ENCODE data around the gene BTN1A1. TPM values are rescaled to one million over a fixed set of nuclear protein-coding genes. Genes with fewer than 3 reads are reported as not detected.

BTN1A1 gene
- total RNA-seq, 1 donor from 2014 or later: not detected

DNA sequence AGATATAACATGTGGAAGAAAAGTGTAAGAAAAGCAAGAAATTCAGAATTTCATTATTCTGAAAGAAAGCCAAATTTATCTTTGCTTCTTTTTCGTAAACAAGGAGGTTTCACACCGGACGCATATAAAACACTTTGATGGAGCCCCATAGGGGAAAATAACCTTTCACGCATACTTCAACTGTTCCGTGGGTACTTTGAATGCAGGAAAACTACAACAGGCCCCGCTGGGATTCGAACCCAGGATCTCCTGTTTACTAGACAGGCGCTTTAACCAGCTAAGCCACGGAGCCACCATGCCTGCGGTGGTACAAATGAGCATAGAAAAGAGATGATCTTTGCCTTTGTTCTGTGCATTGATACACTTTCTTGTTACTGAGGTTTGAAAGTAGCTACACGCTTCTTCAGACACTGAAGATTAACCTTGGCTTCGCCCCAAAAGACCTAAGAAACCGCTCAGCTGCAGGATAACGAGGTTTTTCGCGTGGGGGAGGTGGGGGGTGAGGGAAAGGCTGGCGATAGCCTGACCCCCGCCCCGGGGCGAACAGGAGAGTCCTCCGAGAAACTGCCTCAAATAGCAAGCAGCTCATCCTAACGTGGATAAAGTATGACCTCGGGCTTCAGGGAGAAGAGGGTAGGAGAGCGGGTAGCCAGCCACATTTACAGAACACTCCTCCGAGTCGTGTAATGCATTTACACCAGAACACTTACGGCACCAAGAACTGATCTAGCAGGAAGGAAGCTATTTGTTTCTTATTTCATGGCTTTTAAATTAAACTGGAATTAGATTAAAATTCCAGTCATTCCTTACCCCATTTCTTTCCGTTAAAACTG, 32.8 kb downstream of the BTN1A1 start:
- TF ChIP-seq, protein P1, sequence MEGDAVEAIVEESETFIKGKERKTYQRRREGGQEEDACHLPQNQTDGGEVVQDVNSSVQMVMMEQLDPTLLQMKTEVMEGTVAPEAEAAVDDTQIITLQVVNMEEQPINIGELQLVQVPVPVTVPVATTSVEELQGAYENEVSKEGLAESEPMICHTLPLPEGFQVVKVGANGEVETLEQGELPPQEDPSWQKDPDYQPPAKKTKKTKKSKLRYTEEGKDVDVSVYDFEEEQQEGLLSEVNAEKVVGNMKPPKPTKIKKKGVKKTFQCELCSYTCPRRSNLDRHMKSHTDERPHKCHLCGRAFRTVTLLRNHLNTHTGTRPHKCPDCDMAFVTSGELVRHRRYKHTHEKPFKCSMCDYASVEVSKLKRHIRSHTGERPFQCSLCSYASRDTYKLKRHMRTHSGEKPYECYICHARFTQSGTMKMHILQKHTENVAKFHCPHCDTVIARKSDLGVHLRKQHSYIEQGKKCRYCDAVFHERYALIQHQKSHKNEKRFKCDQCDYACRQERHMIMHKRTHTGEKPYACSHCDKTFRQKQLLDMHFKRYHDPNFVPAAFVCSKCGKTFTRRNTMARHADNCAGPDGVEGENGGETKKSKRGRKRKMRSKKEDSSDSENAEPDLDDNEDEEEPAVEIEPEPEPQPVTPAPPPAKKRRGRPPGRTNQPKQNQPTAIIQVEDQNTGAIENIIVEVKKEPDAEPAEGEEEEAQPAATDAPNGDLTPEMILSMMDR (IDR thresholded peaks at IDR 0.05): no peak
- intact Hi-C loops (cut with DNase I): loop anchor here (1.0 to 10.0 kb wide), 2 partner anchors 12 to 358 kb away; no protein-coding TSS in a partner anchor

DNA sequence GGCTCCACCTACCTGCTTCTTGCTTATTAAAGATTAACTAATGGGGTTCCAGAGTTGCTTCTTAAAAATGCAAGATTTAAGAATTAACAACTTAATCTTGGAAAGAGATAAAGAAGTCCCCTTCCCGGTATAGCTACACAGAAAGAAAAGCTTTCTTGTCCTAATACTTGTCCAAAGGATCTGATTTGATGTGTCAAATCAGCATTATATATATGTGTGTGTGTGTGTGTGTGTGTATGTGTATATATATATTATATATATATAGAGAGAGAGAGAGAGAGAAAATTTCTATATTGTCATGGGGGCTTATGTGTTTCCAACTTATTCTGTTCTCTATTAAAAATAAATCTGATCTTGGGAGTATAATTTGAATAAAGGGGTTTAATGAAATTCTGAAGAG, 33.4 kb downstream of the BTN1A1 start:
- Histone ChIP-seq H3K4me3 (peak overlapping the region; percentile 69 to 85), H3K27ac (peak overlapping the region; percentile 79 to 85), H3K27me3 (no peaks in the 10 kb centered on the region), H3K4me1 (peaks cover 5 to 24% of the 10 kb centered on the region in 2 donors), H3K9me3 (no peaks in the 10 kb centered on the region), H3K36me3 (no peaks in the 10 kb centered on the region)
- no peak for DNase-seq (ENCODE audit: low spot score in 2 of 2)
- intact Hi-C loops (cut with DNase I): loop anchor here (10.0 kb wide), 1 partner anchor 359 kb away; no protein-coding TSS in a partner anchor
- TF ChIP-seq, protein P1 (IDR thresholded peaks at IDR 0.05): no peak

More for the DNA sequence above, 32.8 kb downstream of the BTN1A1 start:
- peak overlapping the region; percentile 79 to 85 for H3K27ac ChIP-seq
- no peaks in the 10 kb centered on the region for H3K27me3 ChIP-seq
- no peaks in the 10 kb centered on the region for H3K36me3 ChIP-seq
- peak overlapping the region; percentile 69 to 85 for H3K4me3 ChIP-seq
- no peaks in the 10 kb centered on the region for H3K9me3 ChIP-seq
- peaks cover 5 to 24% of the 10 kb centered on the region in 2 donors for H3K4me1 ChIP-seq
- DNase-seq (ENCODE audit: low spot score in 2 of 2): peak in 1 of 2 donors; percentile 96

DNA sequence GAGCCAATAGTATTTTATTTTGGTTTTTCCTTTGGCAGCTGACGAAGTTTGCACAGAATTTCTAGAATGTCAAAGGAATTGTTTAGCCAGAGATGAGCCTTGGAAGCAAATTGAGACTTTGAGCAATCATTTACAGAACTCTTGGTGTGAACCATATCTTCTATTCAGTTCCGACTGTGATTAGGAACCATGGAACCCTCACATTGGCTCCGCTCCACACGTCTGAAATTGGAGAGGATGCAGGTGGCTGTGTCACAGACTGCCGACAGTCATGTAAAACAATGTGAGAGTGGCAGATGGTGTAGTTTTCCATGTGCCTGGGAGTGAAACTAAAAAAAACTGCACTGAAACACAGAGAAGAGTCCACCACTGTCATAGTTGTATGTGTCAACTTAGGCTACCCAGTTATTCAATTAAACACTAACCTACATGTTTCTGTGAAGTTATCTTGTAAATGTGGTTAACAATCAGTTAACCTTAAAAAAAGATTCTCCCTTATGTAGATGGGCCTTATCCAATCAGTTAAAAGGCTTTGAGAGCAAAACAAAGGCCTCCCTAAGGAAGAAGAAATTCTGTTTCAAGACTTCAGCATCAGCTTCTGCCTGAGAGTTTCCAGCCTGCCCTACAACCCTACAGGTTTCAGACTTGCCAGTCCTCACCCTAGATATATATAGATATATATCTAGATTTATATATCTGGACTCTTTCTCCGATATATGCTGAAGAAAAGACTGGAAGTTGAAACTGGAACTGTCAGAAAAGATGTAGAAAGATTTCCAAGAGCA, 34.8 kb downstream of the BTN1A1 start:
- no peaks in the 10 kb centered on the region for H3K27me3 ChIP-seq
- peak overlapping the region; percentile 92 to 99 for H3K27ac ChIP-seq
- intact Hi-C loops (cut with DNase I): loop anchor here (5.0 to 10.0 kb wide), 4 partner anchors 223 to 360 kb away; a partner anchor contains a TSS
- H3K36me3 ChIP-seq: no peaks in the 10 kb centered on the region
- H3K9me3 ChIP-seq: no peaks in the 10 kb centered on the region
- peak in 1 of 2 donors; percentile 49 for DNase-seq (ENCODE audit: low spot score in 2 of 2)
- peaks cover 5 to 30% of the 10 kb centered on the region in 2 donors for H3K4me1 ChIP-seq
- TF ChIP-seq, protein P1 (IDR thresholded peaks at IDR 0.05): no peak
- H3K4me3 ChIP-seq: no peak overlapping the region

DNA sequence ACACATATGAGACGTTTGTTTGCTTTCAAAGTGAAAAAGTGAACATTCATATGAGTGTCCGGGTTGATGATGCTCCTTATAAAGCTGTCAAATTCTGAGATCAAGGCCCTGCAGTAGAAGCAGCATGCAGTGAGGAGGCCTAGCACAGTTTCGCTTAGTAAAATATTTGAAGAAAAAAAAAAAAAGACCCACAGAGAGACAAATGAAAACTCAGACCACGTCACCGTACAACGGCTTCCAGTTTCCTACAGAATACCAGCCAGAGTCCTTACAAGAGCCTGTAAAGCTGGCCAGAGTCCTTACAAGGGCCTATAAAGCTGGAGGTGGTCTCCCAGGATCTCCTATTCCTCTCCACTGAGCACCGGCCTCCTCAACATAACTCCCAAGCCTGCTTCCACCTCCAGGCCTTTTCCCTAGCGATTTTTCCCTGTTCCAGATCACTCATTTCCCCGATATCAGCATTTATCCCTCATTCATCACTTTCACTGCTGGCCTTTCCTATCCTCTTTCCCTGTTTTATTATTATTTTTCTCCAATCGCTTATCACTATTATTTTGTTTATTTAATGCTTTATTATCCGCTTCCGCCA, 36.6 kb downstream of the BTN1A1 start:
- peaks cover 5 to 32% of the 10 kb centered on the region in 2 donors for H3K4me1 ChIP-seq
- H3K27me3 ChIP-seq: no peaks in the 10 kb centered on the region
- H3K9me3 ChIP-seq: no peaks in the 10 kb centered on the region
- peak in 1 of 2 donors; percentile 83 for DNase-seq (ENCODE audit: low spot score in 2 of 2)
- H3K36me3 ChIP-seq: peaks cover 0 to 5% of the 10 kb centered on the region in 2 donors
- intact Hi-C loops (cut with DNase I): loop anchor here (1.0 to 10.0 kb wide), 6 partner anchors 15 to 362 kb away; a partner anchor contains a TSS
- TF ChIP-seq, protein P1 (IDR thresholded peaks at IDR 0.05): no peak
- peak overlapping the region; percentile 92 to 99 for H3K27ac ChIP-seq
- H3K4me3 ChIP-seq: peak overlapping the region; percentile 89 to 98
